Ecto neural progenitor cell (in vitro differentiated cells): ENCODE measurements around the gene NKX2-2.
"Not testable (repeated sequence)": the region's sequence is repeated elsewhere in the genome, so short reads cannot be mapped to it uniquely, and the experiment has no call there.

Source experiments
- DNase-seq: peaks from one replicate; pipeline ENCODE4 v3.0.0-alpha.2; 2018; ENCODE audit warnings: low spot score

Gene NKX2-2

GRCh38 chr20:21508230-21509078, 5.4 kb downstream of the NKX2-2 start:
- peak; percentile 55 for DNase-seq

- DNase-seq, result no peak
These were observed 6.2 kb downstream of the NKX2-2 start for GRCh38 chr20:21507400-21508229.

GRCh38 chr20:21505810-21506530, 7.9 kb downstream of the NKX2-2 start:
- peak; percentile 87 for DNase-seq

- peak; percentile 93 for DNase-seq
These were observed 8.6 kb downstream of the NKX2-2 start for GRCh38 chr20:21505161-21505809.

- no peak for DNase-seq
These were observed 9.5 kb downstream of the NKX2-2 start for GRCh38 chr20:21504323-21504722.

GRCh38 chr20:21503345-21503744, 10.5 kb downstream of the NKX2-2 start:
- no peak for DNase-seq

GRCh38 chr20:21501184-21501583, 12.7 kb downstream of the NKX2-2 start:
- DNase-seq, result no peak

- no peak for DNase-seq
These were observed 13.3 kb downstream of the NKX2-2 start for GRCh38 chr20:21500599-21500998.

- no peak for DNase-seq
These were observed 14.2 kb downstream of the NKX2-2 start for GRCh38 chr20:21499641-21500040.

- no peak for DNase-seq
These were observed 15.2 kb downstream of the NKX2-2 start for GRCh38 chr20:21498635-21499034.

- DNase-seq, result no peak
These were observed 15.7 kb downstream of the NKX2-2 start for GRCh38 chr20:21498195-21498594.

GRCh38 chr20:21496452-21496851, 17.4 kb downstream of the NKX2-2 start:
- DNase-seq, result no peak

- DNase-seq, result no peak
These were observed 20.8 kb downstream of the NKX2-2 start for GRCh38 chr20:21493049-21493448.

GRCh38 chr20:21490105-21490504, 23.8 kb downstream of the NKX2-2 start:
- DNase-seq, result no peak

GRCh38 chr20:21480144-21480543, 33.7 kb downstream of the NKX2-2 start:
- not testable (repeated sequence) for DNase-seq

GRCh38 chr20:21465799-21466198, 48.1 kb downstream of the NKX2-2 start:
- DNase-seq, result no peak

- no peak for DNase-seq
These were observed 48.9 kb downstream of the NKX2-2 start for GRCh38 chr20:21464916-21465315.
